GM12878 (cell line): ENCODE data around the gene SBNO2. TPM values are rescaled to one million over a fixed set of nuclear protein-coding genes. Genes with fewer than 3 reads are reported as not detected.

Experiments
- ATAC-seq: fragments of 200-7000 bp; cut with Tn5 transposase; 3 replicates; pipeline ENCODE4 v1.9.1; 2020; ENCODE audit warnings: mild to moderate bottlenecking, moderate library complexity
- BruUV-seq: library from RNA; stranded (reverse); fragments of 400-500 nt; replicated peaks from 2 replicates; lab custom pipeline; 2021; lab: Mats Ljungman, UMichigan
- CTCF ChIA-PET: fragments of 300-600 bp; sonication (Branson Sonifier 250); formaldehyde crosslinking; extraction: SDS; loops from one replicate; lab custom pipeline; 2021; ENCODE audit warnings: inconsistent platforms; lab: Yijun Ruan, JAX
- POLR2A ChIA-PET: fragments of 350-600 bp; formaldehyde crosslinking; extraction: SDS; loops from one replicate; lab custom pipeline; 2021; ENCODE audit warnings: inconsistent platforms; lab: Charles Lee
- RAD21 ChIA-PET: fragments of 300-600 bp; sonication (Branson Sonifier 250); formaldehyde crosslinking; loops from one replicate; lab custom pipeline; 2023; ENCODE audit warnings: antibody characterized with exemption; ENCODE audit not compliant: unreplicated experiment; lab: Charles Lee
- SMC1A ChIA-PET: fragments of 300-600 bp; sonication (Branson Sonifier 250); formaldehyde crosslinking; loops from one replicate; lab custom pipeline; 2023; ENCODE audit not compliant: unreplicated experiment, uncharacterized antibody; lab: Charles Lee
- DNase-seq: peaks from one replicate; pipeline ENCODE4 v3.0.0-alpha.2; 2011; ENCODE audit warnings: low read depth, low spot score
- FAIRE-seq: peaks from 3 replicates; lab custom pipeline; 2011; peaks lifted over from hg19 to GRCh38; lab: Jason Lieb, UNC
- H2AFZ ChIP-seq: 2 replicates; pipeline ENCODE4 v1.6.0; 2011; ENCODE audit warnings: low read depth, low read length, control low read depth; ENCODE audit not compliant: control insufficient read depth
- H3K27ac ChIP-seq: 2 replicates; pipeline ENCODE4 v1.5.1; 2011; ENCODE audit warnings: control low read depth; ENCODE audit not compliant: control insufficient read depth, insufficient read depth
- H3K27me3 ChIP-seq, 2 experiments: replicated peaks in 1 of 2; 2 replicates each; pipeline versions ENCODE4 v1.6.0 to v1.6.1; 2011; ENCODE audit warnings: low read length in 1 of 2; ENCODE audit not compliant: control insufficient read depth in 2 of 2, insufficient read depth in 2 of 2
- H3K36me3 ChIP-seq, 2 experiments: 2 replicates each; pipeline ENCODE4 v1.5.1; 2011; ENCODE audit warnings: low read length in 1 of 2; ENCODE audit not compliant: control insufficient read depth in 2 of 2, insufficient read depth in 2 of 2
- H3K4me1 ChIP-seq: 2 replicates; pipeline ENCODE4 v1.6.1; 2011; ENCODE audit warnings: mild to moderate bottlenecking, low read length, moderate library complexity, mixed read lengths; ENCODE audit not compliant: control insufficient read depth, insufficient read depth
- H3K4me2 ChIP-seq: 2 replicates; pipeline ENCODE4 v1.6.0; 2011; ENCODE audit warnings: control low read depth; ENCODE audit not compliant: control insufficient read depth, insufficient read depth
- H3K4me3 ChIP-seq: fragments of 200-600 bp; sonication (generic); 2 replicates; pipeline ENCODE4 v1.5.1; 2016
- H3K79me2 ChIP-seq: 2 replicates; pipeline ENCODE4 v1.6.0; 2011; ENCODE audit warnings: low read length; ENCODE audit not compliant: control insufficient read depth, insufficient read depth
- H3K9ac ChIP-seq: 2 replicates; pipeline ENCODE4 v1.8.0; 2011; ENCODE audit warnings: low read length, control low read depth, mixed read lengths; ENCODE audit not compliant: control insufficient read depth, insufficient read depth
- H3K9me3 ChIP-seq: replicated peaks from 3 replicates; pipeline ENCODE4 v1.5.1; 2011; ENCODE audit warnings: mild to moderate bottlenecking, low read length; ENCODE audit not compliant: control insufficient read depth, insufficient read depth
- H4K20me1 ChIP-seq: 2 replicates; pipeline ENCODE4 v1.6.0; 2011; ENCODE audit not compliant: control insufficient read depth, insufficient read depth
- CHD4 ChIP-seq: fragments of 200-600 bp; sonication (generic); IDR thresholded peaks from 2 replicates; pipeline ENCODE4 v1.6.1; 2016; ENCODE audit warnings: mild to moderate bottlenecking
- NR2C2 ChIP-seq: IDR thresholded peaks from 2 replicates; pipeline ENCODE4 v1.6.1; 2011; ENCODE audit warnings: borderline replicate concordance, low read depth; ENCODE audit not compliant: control insufficient read depth, insufficient read length
- RELA ChIP-seq: fragments of 450-650 bp; IDR thresholded peaks from 2 replicates; pipeline ENCODE4 v1.8.0; 2014; ENCODE audit warnings: borderline replicate concordance; ENCODE audit not compliant: partially characterized antibody
- SMARCA5 ChIP-seq: fragments of 450-650 bp; IDR thresholded peaks from 2 replicates; pipeline ENCODE4 v1.6.1; 2017; ENCODE audit warnings: mild to moderate bottlenecking
- ZNF217 ChIP-seq: fragments of 450-650 bp; IDR thresholded peaks from 2 replicates; pipeline ENCODE4 v1.6.1; 2017; ENCODE audit warnings: antibody characterized with exemption, mild to moderate bottlenecking
- WGBS: methylation state at CpG from one replicate; pipeline ENCODE4 v1.1.6; 2016; ENCODE audit warnings: low lambda C conversion rate; ENCODE audit not compliant: insufficient replicate concordance, insufficient coverage; ENCODE audit errors: missing lambda C conversion rate; 5-methylcytosine and 5-hydroxymethylcytosine counted together
- in situ Hi-C: fragments of 300-500 bp; cut with MboI; formaldehyde crosslinking; loops from 9 replicates; pipeline ENCODE4 v1.14.3; 2018; ENCODE audit warnings: mixed read lengths
- intact Hi-C: fragments of 100-400 bp; cut with micrococcal nuclease; formaldehyde crosslinking; loops from one replicate; pipeline ENCODE4 v1.14.2; 2022; ENCODE audit not compliant: unreplicated experiment
- polyA plus RNA-seq, 11 experiments: library from polyadenylated mRNA; depleted of rRNA in 4 of 11; unstranded in 6 of 11; stranded (reverse) in 5 of 11; fragments of >200 nt; fragmentation: Nextera tagmentation in 4 of 11; fragmentation: Illumina TruSeq in 1 of 11; extraction: Ambion mirVana in 4 of 11; extraction: Trizol in 1 of 11; gene quantifications; 1 replicate in 1 of 11; 2 replicates in 10 of 11; pipeline versions ENCODE4 v1.2.1 to v1.2.3, GENCODE V29; 2011 to 2016; ENCODE audit warnings: inconsistent platforms in 2 of 11, missing spikeins in 2 of 11, low read depth in 1 of 11
- total RNA-seq, 4 experiments: library from RNA; depleted of rRNA in 3 of 4; stranded (reverse); fragments of >200 nt in 3 of 4; fragmentation: Illumina TruSeq in 1 of 4; extraction: Trizol in 1 of 4; gene quantifications; 2 replicates each; pipeline versions ENCODE4 v1.2.1 to v1.2.3, GENCODE V29; 2013 to 2021

Gene SBNO2
- total and polyA plus RNA-seq, 10 of the 15 experiments (the other 5 are each of a cell fraction or from before 2014, with no cell fraction given) = 0.08 to 44.6 (median 5.4) TPM

DNA sequence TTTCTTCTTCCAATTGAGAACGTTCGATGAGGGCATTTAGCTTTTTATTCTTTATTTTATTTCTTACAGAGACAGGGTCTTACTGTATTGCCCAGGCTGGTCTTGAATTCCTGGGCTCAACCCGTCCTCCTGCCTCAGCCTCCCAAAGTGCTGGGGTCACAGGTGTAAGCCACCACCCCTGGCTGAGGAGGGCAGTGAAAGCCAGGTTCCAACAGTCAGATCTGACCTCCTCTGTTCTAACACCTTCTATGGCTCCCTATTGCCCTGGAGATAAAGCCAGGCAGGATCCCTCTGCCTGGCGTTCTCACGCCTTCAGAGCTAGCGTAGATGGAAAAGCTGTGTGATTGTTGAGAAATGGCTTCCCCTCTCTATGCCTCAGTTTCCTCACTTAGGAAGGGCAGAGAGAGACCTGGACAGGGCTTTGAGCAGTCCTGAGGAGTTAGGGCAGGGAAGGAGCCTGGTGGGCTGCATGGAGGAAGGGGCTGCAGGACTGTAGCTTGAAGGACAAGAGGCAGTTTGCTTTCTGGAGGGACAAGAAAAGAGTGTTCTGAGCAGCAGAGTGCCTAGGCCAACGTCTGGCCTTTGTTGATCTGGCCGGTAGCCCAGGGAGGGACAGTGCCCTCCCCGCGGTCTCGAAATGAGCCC is 101.6 kb downstream of the SBNO2 start:
- Histone ChIP-seq H3K27me3 (no peaks in the 10 kb centered on the region), H3K79me2 (peaks cover 46% of the 10 kb centered on the region), H3K9ac (no peak overlapping the region), H3K9me3 (no peaks in the 10 kb centered on the region; the same call in 2 of the 3 replicates), H3K4me1 (peaks cover 30% of the 10 kb centered on the region), H3K4me3 (no peak overlapping the region), H2AFZ (no peak overlapping the region), H3K27ac (no peak overlapping the region), H4K20me1 (no peaks in the 10 kb centered on the region)
- ATAC-seq = no peak
- no peak for FAIRE-seq
- ChIA-PET POLR2A (interaction anchor here (1.2 kb wide), 2 partner anchors 12 to 30 kb away, joined by 3 read pairs; no protein-coding TSS in a partner anchor), SMC1A (interaction anchor here (1.0 kb wide), 1 partner anchor 33 kb away, joined by 3 read pairs; the partner anchor contains the start of gene ABCA7)
- intact Hi-C loops (no loop called here), in situ Hi-C loops (no loop called here)
- TF ChIP-seq RELA (no peak), ZNF217 (0 out of 2 replicates have a peak, but pooled peaks have one; percentile 60), SMARCA5 (0 out of 2 replicates have a peak, but pooled peaks have one; percentile 43)
- TF ChIP-seq, all 136 proteins: peak for 2
- 77% methylated on average over 11 of the region's 11 CpGs for WGBS
- BruUV-seq = no TSS peak
- Histone ChIP-seq H3K36me3 (peaks cover 21 to 26% of the 10 kb centered on the region in 2 experiments), H3K4me2 (no peak overlapping the region; the same call in 1 of the 2 replicates)
- ChIA-PET RAD21 (no interaction called here), CTCF (no interaction called here)
- DNase-seq = no peak

- TF ChIP-seq CHD4 (no peak), NR2C2 (no peak)
- TF ChIP-seq, all 136 proteins: peak for 0
- peaks cover 23% of the 10 kb centered on the region for H3K4me1 ChIP-seq
- no peak overlapping the region for H3K27ac ChIP-seq
- FAIRE-seq (no peak), DNase-seq (no peak), ATAC-seq (no peak)
- no peak overlapping the region for H3K4me3 ChIP-seq
- ChIA-PET POLR2A (no interaction called here), RAD21 (no interaction called here), CTCF (no interaction called here), SMC1A (no interaction called here)
- peaks cover 20 to 26% of the 10 kb centered on the region in 2 experiments for H3K36me3 ChIP-seq
- BruUV-seq = no TSS peak
- intact Hi-C loops (no loop called here), in situ Hi-C loops (no loop called here)
- no peaks in the 10 kb centered on the region; the same call in 2 of the 3 replicates for H3K9me3 ChIP-seq
- H3K9ac ChIP-seq = no peak overlapping the region
- H2AFZ ChIP-seq = no peak overlapping the region
- peaks cover 49% of the 10 kb centered on the region for H3K79me2 ChIP-seq
- H4K20me1 ChIP-seq = no peaks in the 10 kb centered on the region
- 90% methylated on average over 47 of the region's 99 CpGs for WGBS
- H3K4me2 ChIP-seq = peak overlapping the region; percentile 30; the same call in 1 of the 2 replicates
- H3K27me3 ChIP-seq = no peaks in the 10 kb centered on the region
These were observed 102.9 kb downstream of the SBNO2 start for GRCh38 chr19:1070931-1071791.
